GM18858 (cell line): ENCODE results near the gene PLCG2.
"Not testable (repeated sequence)": the region's sequence is repeated elsewhere in the genome, so short reads cannot be mapped to it uniquely, and the experiment has no call there.

Source experiments
- ATAC-seq: cut with Tn5 transposase; IDR thresholded peaks from one replicate; pipeline ENCODE4 v1.9.1; 2021; ENCODE audit not compliant: unreplicated experiment

Gene PLCG2

GRCh38 chr16:81873843-81874752 is 95.0 kb downstream of the PLCG2 start:
- no peak for ATAC-seq

DNA sequence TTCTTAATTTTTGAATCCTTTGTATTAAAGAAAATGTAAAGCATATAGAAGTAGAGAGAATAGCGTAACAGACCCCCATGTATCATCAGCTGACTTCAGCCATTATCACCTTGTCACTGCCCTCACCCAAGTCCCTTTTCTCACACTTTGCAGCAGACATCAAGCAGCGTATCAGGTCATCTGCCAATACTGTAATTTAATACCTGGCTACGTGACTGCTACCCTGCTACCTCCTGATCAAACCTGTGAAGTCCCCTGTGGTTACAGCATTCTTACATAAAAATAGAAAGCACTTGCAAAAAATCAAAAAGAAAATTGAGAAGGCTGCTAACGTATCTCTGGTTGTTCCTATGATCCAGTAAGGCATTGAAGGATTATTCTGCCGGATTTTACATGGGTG is 96.4 kb downstream of the PLCG2 start:
- ATAC-seq = no peak

DNA sequence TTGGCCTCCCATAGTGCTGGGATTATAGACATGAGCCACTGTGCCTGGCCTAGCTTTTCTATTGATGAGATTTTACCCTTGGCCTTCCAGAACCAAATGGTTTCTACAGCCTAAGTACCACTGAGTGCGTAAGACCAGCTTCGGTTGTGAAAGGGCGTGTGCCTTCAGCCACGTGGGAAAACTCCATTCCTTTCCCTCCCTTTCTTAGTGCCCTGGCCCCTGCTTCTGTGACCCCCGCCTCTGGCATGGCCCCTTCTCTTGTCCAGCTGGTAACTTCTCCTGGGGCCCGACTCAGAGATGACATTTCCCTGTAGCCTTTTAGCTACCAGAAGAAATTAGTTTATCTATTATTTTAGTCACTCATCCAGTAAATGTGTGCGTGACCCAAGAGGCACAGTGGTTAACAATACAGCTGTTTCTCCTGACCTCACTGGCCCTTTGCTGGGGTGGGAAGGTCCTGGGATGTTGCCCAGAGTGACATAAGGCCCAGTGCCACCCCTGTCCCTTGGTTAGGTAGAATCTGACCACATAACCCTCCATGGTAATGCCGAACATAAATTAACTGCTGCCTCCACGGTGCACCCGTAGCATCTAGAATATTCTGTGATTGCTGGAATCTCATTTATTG is 97.3 kb downstream of the PLCG2 start:
- no peak for ATAC-seq

GRCh38 chr16:81877490-81877889 is 98.4 kb downstream of the PLCG2 start:
- not testable (repeated sequence) for ATAC-seq

DNA sequence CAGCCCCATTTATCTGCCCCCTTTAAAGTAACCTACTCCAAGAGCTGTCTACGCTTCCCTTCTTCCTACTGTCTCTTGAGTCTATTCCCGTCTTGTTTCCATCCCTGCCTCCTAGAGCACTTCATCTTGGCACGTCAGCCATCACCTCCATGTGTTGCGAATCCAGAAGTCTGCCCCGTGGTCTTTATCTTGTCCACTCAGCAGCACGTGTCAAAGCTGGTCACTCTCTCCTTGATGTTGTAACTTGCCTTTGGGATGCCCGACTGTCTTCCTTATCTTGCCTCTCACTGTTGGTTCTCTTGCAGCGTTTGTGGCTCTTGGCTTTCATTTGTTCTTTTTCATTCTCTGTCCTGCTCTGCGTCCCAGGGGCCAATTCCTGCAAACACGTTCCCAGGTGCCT is 99.4 kb downstream of the PLCG2 start:
- ATAC-seq = no peak

DNA sequence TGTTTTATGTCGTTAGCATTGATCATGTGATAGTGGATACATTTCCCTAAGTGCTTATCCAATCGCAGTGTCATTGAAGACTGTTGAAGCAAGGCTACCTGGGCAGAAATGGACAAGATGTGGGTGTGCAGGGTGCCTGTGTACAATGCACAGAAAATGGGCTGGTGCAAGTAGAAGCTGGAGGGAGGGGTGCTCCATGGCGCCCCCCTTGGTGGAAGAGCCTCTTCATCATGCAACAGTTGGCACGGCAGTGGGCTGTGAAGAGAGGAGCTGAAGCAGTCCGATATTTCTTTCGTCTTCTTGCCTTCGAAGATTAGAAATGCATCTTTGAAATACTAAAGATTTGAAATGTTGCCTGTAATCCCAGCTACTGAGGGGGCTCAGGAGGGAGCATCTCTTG is 100.5 kb downstream of the PLCG2 start:
- ATAC-seq = no peak

DNA sequence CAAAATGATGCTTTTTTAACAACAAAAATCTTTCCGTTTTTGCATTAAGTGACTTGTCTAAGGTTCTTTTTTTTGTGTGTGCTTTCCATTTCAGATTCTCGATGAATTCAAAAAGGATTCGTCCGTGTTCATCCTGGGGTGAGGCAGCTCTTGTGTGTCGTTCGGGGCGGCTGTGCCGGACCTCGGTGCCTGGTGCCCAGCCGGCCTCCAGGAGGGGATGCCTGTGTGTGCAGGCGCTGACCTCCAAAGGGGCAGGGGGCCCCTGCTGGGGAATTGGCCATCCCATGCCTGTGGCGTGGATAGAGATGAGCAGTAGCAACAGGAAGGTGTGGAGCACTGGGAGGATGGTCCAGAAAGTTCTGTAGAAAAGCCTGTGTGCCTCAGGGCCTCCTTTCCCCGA is 101.7 kb downstream of the PLCG2 start:
- ATAC-seq = no peak

- ATAC-seq = no peak
Observed at GRCh38 chr16:81881228-81881627, 102.1 kb downstream of the PLCG2 start.

GRCh38 chr16:81882559-81882958 is 103.5 kb downstream of the PLCG2 start:
- ATAC-seq = no peak

DNA sequence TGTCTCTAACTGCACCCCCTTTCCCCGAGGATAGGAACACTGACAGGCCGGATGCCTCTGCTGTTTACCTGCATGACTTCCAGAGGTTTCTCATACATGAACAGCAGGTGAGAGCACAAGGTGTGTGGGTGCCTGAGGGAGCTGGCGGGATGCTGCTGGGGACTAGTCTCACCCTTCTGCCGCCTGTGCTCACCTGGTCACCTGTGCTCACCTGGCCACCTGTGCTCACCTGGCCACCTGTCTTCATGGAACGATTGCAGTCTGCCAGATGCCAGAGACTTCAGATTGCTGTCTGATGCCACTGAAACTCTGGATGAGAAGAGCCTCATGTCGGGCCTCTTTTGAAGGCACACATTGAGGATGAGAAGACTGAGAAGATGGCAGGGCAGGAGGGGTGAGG is 104.1 kb downstream of the PLCG2 start:
- no peak for ATAC-seq

DNA sequence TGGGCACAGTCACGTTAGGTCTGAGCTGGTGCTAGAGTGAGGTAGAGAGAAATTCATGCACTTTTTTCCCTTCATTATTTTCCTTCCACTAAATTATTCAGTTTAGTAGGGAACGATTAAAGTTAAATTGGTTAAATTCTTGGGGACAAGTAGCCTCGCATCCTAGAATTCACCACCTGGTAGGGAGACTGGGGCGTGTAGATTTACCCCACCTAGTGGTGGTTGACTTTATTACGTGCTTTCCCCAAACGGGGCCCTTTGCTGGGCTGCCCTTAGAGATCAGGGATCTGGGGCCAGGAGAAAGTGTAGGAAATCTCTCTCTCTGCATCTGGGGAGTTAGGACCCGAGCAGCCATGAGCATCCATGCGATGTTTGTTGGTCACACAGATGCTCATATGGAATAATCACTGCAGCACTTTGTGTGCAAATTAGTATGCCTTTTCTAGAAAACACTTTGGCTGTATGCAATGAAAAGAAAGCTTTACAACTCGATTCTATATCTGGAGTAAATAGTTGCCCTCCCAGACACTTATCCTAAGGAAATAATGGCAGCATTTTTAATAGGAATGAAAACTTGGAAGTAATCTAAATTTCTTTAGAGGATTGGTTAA is 107.0 kb downstream of the PLCG2 start:
- no peak for ATAC-seq

DNA sequence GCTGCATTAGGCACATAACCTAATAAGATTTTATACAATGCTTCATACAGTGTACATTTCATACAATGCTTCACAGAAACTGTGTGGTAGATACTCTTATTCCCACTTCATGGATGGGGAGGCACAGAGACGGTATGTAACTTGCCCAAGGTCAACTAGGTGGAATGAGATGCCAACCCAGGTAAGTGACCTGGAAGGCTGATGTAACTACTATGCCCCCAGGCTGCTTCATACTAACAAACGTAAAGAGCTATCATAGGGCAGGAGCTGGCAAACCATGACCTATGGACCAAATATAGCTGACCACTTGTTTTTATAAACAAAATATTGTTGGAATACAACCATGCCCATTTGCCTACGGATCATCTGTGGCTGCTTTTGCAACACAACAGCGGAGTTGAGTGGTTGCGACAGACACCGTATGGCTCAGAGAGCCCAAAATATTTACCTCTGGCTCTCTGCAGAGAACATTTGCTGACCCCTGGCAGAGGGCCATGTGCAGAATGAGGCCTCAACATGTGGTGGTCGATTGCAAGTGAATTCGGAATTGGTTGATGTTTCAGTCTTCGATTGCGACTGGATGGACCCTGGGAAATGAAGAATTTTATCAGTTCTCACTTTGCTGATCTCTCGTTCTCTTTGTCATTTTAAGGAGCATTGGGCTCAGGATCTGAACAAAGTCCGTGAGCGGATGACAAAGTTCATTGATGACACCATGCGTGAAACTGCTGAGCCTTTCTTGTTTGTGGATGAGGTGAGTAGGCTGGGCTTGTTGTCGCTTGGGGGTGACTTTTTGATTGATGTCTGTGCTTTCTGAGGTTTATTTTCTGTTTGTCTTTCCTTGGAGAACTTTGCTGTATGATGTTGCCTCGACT is 109.7 kb downstream of the PLCG2 start:
- no peak for ATAC-seq

- no peak for ATAC-seq
Observed at GRCh38 chr16:81891736-81892364, 112.8 kb downstream of the PLCG2 start.

- ATAC-seq = no peak
Observed at GRCh38 chr16:81894592-81894991, 115.5 kb downstream of the PLCG2 start.

DNA sequence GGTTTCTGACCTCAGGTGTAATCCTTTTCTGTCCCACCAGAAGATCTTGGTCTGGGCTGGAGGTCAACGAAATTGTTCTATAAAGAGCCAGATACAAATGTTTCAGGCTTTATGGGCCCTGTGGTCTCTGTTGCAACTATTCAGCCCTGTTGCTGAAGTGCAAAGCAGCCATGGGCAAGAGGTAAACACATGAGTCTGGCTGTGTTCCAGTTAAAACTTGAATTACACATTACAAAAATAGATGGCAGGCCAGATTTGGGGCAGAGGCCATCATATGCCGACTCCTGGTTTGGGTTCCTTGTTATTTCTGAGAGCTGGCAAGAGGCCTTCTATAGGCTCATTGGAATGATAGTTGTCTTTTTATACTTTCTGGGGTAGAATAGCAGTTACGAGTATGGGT is 117.8 kb downstream of the PLCG2 start:
- no peak for ATAC-seq

GRCh38 chr16:81899601-81900000 is 120.5 kb downstream of the PLCG2 start:
- ATAC-seq = no peak

- no peak for ATAC-seq
Observed at GRCh38 chr16:81900014-81900413, 120.9 kb downstream of the PLCG2 start.

DNA sequence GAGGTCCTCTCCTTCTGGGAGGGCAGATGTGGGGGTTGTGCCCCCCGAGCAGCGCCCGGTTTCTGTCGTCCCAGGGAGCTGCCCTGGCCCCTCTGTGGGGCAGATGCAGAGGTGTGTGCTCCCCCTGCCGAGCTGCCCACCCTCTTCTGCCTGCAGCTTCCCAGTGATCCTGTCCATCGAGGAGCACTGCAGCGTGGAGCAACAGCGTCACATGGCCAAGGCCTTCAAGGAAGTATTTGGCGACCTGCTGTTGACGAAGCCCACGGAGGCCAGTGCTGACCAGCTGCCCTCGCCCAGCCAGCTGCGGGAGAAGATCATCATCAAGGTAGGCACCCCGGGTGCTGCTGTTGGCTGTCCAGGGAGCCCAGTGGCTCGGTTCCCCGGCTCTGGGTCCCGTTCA is 121.4 kb downstream of the PLCG2 start:
- no peak for ATAC-seq

- no peak for ATAC-seq
Observed at GRCh38 chr16:81901484-81901883, 122.4 kb downstream of the PLCG2 start.

- no peak for ATAC-seq
Observed at GRCh38 chr16:81902025-81902424, 122.9 kb downstream of the PLCG2 start.

GRCh38 chr16:81904320-81904719 is 125.2 kb downstream of the PLCG2 start:
- no peak for ATAC-seq
